ENCODE measurements around the gene FOLR3. TPM values are rescaled to one million over a fixed set of nuclear protein-coding genes. Genes with fewer than 3 reads are reported as not detected.
"Not testable (repeated sequence)": the region's sequence is repeated elsewhere in the genome, so short reads cannot be mapped to it uniquely, and the experiment has no call there.

The FOLR3 gene
- total RNA-seq, 1 donor from 2014 or later, result not detected

DNA sequence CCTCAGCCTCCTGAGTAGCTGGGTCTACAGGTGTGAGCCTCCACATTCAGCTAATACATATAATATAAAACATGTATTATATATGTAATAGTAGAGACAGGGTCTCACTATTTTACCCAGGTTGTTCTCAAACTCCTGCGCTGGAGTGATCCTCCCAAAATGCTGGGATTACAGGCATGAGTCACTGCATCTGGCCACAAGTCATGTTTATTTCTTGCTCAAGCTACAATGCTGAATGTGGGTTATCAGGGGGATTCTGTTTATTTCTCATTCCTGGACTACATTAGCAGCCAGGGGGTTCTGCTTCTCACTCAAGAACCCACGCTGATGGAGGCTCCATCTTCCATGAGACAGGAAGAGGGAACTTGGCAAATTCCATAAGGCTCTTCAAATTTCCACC is 24.8 kb downstream of the FOLR3 start:
- DNase-seq (ENCODE audit: extremely low read depth, low read depth, low spot score), result no peak

DNA sequence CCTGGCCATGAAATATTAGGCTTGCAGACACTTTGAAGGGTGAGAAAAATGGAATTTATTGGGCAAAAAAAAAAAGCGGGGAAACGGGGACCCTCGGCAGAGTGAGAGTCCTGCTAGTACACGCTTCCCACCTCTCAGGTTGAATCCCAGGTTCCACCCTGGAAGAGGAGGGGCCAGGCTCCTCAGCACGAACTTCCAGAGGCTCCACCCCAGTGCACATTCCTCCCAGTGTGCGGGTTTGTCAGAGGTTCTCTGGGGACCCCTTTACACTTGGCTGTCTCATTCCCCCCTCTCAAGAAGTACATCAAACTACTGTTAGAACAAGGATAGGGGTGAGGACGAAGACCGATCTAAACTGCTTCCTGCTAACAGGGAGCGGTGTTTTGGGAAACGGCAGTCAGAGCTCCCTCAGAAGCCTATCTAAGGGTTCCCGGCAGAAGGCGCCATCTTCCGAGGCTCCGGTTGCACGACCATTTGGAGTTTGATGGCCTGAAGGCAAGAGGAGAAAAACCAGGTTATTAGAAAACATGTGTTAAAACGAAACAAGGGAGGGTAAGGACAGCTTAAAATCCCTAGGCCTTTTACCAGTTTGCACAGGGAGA is 27.5 kb downstream of the FOLR3 start:
- no peak for DNase-seq (ENCODE audit: extremely low read depth, low read depth, low spot score)

DNA sequence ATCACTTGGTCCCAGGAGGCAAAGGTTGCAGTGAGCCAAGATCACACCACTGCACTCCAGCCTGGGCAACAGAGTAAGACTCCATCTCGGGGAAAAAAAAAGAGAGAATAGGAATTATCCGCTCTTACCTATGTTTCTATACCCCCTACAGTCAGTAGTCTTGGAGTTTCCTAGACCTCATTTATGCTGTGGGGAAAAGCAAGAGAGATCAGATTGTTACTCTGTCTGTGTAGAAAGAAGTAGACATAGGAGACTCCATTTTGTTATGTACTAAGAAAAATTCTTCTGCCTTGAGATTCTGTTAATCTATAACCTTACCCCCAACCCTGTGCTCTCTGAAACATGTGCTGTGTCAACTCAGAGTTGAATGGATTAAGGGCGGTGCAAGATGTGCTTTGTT is 28.7 kb downstream of the FOLR3 start:
- not testable (repeated sequence) for DNase-seq (ENCODE audit: extremely low read depth, low read depth, low spot score)

DNA sequence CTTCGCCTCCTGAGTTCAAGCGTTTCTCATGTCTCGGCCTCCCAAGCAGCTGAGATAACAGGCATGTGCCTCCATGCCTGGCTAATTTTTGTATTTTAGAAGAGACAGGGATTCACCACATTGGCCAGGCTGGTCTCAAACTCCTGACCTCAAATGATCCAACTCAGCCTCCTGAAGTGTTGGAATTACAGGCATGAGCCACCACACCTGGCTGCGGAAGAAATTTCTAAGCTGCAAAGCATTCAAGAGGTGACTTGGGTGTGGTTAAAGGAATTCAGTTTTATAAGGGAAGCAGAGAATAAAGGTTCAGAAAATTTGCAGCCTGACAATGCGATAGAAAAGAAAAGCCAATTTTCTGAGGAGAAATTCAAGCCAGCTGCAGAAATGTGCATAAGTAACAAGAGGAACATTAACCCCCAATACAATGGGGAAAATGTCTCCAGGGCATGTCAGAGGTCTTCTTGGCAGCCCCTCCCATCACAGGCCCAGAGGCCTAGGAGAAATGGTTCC is 33.6 kb downstream of the FOLR3 start:
- DNase-seq (ENCODE audit: extremely low read depth, low read depth, low spot score), result not testable (repeated sequence)

DNA sequence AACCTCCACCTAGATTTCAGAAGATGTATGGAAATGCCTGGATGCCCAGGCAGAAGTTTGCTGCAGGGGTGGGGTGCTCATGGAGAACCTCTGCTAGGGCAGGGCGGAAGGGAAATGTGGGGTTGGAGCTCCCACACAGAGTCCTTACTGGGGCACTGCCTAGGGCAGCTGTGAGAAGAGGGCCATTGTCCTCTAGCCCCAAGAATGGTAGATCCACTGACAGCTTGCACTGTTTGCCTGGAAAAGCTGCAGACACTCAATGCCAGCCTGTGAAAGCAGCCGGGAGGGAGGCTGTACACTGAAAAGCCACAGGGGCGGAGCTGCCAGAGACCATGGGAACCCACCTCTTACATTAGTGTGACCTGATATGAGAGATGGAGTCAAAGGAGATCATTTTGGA is 34.2 kb downstream of the FOLR3 start:
- not testable (repeated sequence) for DNase-seq (ENCODE audit: extremely low read depth, low read depth, low spot score)

DNA sequence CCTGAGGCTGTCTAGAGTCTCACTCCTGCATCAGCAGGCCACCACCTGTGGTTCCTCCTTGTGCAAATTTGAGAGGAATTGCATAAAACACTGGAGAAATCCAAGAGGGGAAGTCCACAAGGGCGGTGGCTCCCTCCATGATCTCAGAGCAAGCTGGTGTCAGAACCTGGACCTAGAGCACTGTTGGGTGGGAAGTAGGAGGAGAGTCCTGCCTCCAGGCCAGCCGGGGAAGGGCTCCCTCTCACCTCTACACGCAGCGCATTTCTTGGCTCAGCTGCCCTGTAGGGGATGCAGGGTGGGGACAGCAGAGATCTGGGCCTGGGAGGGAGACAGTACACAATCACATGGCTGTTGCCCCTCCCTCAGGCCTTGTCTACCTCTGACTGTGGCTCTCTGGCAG is 36.5 kb downstream of the FOLR3 start:
- not testable (repeated sequence) for DNase-seq (ENCODE audit: extremely low read depth, low read depth, low spot score)

DNA sequence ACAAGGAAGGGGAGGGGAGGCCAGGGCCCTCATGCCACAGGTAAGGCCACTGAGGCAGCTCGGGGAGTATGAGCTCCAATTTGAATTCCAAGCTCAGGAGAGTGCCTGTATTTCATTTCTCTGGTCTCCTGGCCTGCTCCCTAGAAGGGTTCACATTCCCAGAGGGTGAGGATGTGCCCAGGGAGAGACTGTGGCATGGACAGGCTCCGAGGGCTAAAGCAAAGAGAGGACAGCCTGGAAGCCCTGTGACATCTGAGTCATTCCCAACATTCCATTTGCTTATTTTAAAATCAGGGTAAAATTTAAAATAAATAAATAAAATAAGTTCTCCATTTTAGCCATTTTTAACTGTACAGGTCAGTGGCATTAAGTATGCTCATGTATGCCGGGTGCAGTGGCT is 37.8 kb downstream of the FOLR3 start:
- DNase-seq (ENCODE audit: extremely low read depth, low read depth, low spot score), result no peak

DNA sequence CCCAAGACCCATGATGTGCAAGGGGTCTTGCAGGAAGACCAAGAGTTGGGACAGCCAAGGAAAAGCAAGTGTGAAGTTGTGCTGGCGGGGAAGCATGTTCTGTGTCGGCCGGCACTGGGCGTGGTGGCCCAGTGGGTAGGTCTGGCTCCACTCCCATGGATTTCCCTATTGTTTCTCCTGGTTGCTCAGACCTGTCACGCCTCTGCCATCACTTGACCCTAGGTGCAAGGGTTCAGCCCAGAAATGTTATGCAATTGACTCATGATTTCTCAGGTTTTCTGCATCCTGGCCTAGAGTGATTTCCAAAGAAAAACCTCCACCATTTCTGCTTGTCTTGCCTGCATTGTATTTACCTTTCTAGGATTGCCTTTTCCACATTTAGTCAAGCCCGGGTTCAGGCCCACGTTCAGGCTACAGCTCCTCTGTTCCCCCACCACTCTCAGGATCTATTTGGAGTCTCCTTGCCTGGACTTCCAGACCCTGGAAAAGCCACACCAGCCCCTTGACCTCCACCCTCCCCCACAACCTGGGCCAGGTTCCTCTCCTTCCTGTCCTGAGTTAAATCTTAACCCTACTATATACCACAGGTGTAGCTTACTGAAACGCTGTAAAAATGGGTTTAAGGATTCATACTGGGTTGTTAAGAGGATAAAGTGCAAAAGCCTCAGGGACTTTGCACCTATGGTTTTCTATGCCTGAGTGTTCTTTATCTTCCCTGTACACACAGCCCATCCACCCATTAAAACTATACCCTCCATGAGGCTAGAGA is 39.0 kb downstream of the FOLR3 start:
- DNase-seq (ENCODE audit: extremely low read depth, low read depth, low spot score), result no peak

DNA sequence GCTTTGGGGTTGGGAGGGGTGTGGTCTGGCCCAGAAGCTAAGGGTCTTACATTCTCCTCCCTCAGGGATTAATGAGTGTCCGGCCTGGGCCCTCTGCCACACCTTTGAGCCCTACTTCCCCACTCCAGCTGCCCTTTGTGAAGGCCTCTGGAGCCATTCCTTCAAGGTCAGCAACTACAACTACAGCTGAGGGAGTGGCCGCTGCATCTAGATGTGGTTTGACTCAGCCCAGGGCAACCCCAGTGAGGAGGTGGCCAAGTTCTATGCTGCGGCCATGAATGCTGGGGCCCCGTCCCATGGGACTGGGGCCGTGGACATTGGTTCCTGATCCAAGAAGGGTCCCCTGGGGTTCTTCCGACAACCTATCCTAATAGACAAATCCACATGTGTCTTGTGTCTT is 42.1 kb downstream of the FOLR3 start:
- no peak for DNase-seq (ENCODE audit: extremely low read depth, low read depth, low spot score)

DNA sequence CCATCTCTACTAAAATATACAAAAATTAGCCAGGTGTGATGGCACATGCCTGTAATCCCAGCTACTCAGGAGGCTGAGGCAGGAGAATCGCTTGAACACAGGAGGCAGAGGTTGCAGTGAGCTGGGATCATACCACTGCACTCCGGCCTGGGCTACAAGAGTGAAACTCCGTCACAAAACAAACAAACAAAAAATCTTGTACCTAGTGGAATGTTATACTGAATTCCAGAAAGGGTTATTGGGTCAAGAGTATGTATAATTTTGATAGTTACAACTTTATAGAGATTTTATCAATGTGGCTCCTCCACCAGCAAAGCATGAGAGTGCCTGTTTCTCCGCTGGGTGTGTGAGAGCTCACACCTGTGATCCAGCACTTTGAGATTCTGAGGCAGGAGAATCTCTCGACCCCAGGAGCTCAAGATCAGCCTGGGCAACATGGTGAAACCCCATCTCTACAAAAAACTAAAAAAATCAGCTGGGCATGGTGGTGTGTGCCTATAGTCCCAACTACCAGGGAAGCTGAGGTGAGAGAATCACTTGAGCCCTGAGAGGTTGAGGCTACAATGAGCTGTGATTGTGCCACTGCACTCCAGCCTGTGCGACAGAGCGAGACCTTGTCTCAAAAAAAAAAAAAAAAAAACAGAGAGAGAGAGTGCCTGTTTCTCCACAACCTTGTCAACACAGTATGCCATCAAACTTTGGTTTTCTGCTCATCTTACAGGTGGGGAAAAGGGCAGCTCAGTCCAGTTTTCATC is 43.7 kb downstream of the FOLR3 start:
- no peak for DNase-seq (ENCODE audit: extremely low read depth, low read depth, low spot score)

DNA sequence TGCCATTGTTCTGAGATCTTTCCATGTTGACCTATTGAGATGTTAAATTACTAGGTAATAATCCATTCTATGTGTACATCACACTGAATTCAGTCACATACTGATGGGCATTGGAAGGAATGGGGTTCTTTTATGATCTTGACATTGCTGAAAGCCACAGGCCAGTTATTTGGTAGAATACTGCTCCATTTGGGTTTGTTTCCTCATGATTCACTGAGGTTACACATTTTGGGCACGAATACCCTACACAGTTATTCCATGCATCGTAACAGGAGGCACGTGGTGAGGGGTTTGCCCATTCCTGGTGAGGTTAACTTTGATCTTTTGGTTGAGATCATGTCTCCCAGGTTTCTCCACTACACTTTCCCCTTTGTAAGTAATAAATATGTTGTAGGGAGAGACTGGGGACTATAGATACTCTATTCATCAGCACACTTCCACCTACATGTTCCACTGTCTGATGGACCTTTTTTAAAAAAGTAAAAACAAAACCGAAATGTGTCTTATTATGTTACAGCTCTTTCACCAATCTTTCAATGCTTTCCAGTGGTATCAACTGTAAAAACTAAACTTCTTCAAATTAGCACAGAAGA is 44.4 kb downstream of the FOLR3 start:
- no peak for DNase-seq (ENCODE audit: extremely low read depth, low read depth, low spot score)

DNA sequence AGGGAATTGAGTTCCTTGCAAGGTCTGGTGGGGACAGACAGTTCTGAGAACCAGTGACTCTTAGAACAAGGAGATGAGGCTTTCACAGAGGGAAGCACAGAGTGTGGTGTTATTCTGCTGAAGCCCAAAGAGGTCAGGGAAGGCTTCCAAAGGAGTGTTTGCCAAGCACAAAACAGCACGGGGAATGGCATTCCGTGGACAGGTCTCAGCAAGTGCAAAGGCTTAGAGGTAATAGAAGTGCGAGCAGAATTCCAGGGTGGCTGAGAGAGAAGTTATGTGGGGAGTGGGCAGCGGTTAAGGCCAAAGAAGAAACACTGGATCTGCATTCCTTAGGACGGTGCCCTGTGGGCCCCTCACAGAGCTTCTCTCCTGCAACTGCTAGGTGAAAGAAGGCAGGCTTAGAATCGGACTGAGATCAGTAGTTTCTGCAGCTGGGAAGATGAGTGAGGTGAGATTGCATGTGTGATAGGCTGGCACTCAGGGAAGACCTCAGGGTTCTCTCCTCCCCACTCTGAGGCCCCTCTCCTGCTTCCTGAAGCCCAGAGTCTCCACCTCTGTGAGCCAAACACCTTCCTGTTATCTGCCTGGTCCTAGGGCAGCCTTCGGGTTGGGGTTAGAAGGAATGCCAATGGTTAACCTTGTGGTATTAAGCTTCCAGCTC is 45.5 kb downstream of the FOLR3 start:
- not testable (repeated sequence) for DNase-seq (ENCODE audit: extremely low read depth, low read depth, low spot score)

DNA sequence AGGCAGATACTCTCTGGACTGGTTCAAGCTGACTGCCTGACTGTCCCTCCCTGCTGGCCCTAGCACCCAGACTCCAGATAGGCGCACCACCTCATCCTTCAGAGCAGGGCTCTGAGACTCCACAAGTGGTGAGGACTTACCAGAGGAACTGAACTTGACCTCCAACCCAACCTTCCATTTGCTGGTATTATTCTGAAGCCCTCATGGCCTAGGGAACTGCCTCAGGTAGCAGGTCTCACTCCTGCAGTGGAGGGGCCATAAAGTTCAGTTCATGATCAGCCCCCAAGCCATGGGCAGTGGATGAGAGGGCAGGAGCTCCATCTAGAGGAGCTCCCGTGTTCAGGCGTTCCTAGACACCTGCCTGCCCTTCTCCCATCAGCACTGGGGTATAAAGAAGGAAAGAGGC is 46.0 kb downstream of the FOLR3 start:
- DNase-seq (ENCODE audit: extremely low read depth, low read depth, low spot score), result not testable (repeated sequence)

DNA sequence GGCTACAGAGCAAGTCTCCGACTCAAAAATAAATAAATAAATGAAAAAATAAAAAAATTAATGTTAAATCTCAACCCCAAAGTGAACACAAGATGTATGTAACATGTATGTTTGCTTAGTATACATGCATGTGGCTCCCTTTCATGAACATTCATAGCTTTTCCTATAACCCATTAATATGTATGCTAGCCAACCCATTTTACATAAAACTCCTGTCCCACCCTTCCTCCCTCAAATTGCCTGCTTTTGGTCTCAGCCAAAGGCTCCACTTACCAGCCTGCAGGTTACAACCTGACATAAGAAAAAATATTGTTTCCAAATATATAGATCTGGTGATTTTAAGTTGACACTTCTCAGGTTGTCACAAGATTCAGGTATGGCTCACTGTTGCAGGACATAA is 52.7 kb downstream of the FOLR3 start:
- DNase-seq (ENCODE audit: extremely low read depth, low read depth, low spot score), result no peak

Other genes starting within 250 kb of the FOLR3 start
- gene XNDC1N, start 207.1 kb upstream of the FOLR3 start, total RNA-seq, result 2.5 and 8.3 TPM in 2 replicates
- gene RNF121, start 206.7 kb upstream of the FOLR3 start, total RNA-seq, result 30.5 and 31.4 TPM in 2 replicates
- gene IL18BP, start 136.8 kb upstream of the FOLR3 start, total RNA-seq, result 3.7 and 14.8 TPM in 2 replicates
- gene NUMA1, start 55.2 kb upstream of the FOLR3 start, total RNA-seq, result 120 and 200 TPM in 2 replicates
- gene LRRC51, start 54.9 kb upstream of the FOLR3 start, total RNA-seq, result 3.4 and 7.8 TPM in 2 replicates
- 135 and 150 TPM in 2 replicates for gene LAMTOR1, start 32.4 kb upstream of the FOLR3 start, total RNA-seq
- gene TOMT, start 29.8 kb upstream of the FOLR3 start, total RNA-seq, result not detected in 2 replicates
- gene ANAPC15, start 23.0 kb upstream of the FOLR3 start, total RNA-seq, result 27.0 and 28.8 TPM in 2 replicates
- 1.2 TPM in 1 of 2 replicates, not detected in the other for gene FOLR1, start 56.4 kb downstream of the FOLR3 start, total RNA-seq
- not detected in 2 replicates for gene FOLR2, start 81.1 kb downstream of the FOLR3 start, total RNA-seq
- gene INPPL1, start 89.0 kb downstream of the FOLR3 start, total RNA-seq, result 77.3 and 111 TPM in 2 replicates
- not detected in 2 replicates for gene PHOX2A, start 108.5 kb downstream of the FOLR3 start, total RNA-seq